Ammon's horn (tissue), 1 donor: ENCODE results near the gene ZNF296.

ENCODE experiments used
- DNase-seq: peaks from one replicate; pipeline ENCODE4 v3.0.0-alpha.2; 2016; ENCODE audit warnings: low spot score

The ZNF296 gene

DNA sequence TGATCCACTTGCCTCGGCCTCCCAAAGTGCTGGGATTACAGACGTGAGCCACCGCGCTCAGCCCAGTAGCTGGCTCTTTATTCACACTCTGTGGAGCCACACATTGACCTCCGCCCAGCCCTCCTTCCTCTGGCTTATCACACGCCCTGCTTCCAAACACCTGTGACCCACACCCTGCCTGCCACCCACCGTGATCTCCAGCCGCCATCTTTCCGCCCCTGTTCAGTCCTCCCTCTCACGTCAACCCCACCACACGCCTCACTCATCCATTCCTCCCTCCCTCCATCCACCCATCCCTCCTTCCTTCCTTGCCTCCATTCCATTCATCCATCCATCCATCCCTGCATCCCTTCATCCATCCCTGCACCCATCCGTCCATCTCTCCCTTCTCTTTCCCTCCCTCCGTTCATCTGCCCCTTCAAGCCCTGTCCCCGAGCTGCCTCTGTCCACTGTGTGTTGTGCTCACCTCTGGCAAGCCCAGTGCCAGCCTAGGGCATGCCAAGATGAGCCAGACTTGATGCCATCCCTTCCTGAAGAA is 17.6 kb downstream of the ZNF296 start:
- DNase-seq = no peak

DNA sequence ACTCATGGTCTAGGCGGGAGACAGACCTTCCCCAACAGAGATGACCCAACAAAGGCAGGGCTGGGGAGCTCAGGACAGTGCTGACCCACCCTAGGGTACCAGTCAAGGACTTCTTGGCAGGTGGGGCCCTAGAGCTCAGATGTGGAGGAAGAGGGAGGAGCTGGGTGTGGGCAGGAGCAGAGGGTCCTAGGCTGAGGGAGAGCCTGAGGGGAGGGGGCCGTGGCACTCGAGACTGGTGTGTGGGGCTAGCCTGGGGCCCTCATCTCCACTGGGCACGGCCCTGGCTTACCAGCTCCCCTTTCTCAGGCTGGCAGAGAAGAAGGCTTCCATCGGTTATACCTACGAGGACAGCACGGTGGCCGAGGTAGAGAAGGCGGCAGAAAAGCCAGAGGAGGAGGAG is 18.8 kb downstream of the ZNF296 start:
- DNase-seq = no peak

DNA sequence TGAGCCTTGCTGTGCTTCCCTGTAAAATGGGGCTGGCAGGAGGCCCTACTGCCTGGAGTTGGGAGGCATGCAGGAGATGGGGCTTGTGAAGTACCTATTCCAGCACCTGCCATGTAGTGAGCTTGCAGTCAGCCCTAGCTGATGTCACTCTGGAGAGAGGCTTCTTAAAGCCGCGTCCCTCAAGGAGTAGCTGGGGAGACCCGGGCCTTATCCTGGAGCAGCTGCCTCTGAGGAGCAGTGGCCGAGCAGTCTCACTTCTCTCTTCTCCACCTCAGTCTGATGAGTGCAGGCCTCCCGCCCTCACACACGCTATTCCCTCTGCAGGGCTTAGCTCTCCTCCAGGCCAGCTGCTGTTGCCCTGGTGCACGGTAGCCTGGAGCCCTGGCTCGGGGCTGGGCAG is 19.4 kb downstream of the ZNF296 start:
- no peak for DNase-seq

DNA sequence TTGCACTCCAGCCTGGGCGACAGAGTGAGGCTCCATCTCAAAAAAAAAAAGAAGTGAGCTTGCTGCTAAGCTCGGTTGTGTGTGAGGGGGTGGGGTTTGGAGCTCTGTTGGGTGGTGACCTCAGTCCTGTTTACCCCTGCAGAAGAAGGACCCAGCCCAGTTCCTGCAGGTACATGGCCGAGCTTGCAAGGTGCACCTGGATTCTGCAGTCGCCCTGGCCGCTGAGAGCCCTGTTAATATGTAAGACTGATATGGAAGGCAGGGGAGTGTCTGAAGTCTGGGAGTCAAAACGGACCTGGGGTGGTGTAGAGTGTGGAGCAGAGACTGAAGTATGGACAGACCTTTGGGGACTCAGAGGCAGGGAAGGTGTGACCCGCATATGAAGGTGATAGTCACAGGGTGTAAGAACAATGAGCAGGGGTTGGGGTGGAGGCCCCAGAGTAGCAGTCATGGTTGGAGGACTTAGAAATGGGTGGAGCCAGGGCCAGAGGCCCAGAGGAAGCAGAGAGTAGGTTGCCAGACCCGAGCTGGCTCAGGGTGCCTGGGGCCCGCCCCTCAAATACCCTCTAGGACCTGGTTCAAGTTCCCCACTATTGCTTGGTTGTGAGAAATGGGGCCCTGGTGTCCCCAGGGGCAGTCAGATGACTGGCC is 24.2 kb downstream of the ZNF296 start:
- DNase-seq = no peak

DNA sequence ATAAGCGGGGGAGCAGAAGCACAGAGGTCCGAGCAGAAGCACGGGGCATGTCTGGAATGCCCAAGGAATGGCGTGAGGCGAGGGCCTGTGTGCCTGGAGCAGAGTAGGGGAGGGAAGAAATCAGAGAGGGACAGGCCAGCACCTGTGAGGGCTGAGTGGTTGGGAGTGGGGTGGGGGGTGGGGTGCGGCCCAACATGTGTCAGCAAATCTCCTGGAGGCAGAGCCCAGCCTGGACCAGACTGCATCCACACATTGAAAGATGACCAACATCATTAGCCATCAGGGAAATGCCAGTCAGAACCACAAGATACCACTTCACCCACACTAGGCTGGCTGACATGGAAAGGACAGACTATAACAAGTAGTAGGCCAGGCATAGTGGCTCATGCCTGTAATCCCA is 26.2 kb downstream of the ZNF296 start:
- no peak for DNase-seq

DNA sequence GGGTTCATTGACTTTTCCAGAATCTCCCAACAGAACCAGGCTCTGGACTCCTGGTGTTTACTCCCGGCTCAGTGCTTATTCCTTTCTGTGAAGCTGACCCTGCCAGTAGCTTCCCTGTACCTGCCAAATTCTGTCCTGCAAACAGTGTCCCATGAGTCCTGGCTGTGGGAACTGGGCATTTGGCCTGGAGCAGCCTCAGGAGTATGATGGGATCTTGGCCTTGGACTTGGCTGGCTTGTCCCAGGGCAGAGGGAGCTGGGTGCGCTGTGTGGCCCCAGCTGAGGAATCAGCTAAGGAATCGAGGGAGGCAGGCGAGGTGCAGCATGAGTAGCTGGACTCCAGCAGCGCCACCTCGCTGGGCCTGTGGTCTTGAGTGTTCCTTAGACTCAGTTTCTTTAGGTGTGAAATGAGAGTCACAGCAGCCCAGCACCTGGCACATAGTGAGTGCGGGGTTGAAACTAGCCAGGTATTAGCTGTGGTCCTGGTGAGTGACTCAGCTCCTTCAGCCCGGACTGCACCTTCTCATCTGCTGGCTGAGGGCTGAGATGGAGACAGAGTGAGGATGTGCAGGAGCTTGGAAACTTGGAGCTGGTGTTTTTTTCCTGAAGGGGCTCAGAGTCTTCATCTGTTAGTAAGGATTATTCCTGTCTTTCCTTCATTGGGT is 27.1 kb downstream of the ZNF296 start:
- DNase-seq = peak; percentile 59

DNA sequence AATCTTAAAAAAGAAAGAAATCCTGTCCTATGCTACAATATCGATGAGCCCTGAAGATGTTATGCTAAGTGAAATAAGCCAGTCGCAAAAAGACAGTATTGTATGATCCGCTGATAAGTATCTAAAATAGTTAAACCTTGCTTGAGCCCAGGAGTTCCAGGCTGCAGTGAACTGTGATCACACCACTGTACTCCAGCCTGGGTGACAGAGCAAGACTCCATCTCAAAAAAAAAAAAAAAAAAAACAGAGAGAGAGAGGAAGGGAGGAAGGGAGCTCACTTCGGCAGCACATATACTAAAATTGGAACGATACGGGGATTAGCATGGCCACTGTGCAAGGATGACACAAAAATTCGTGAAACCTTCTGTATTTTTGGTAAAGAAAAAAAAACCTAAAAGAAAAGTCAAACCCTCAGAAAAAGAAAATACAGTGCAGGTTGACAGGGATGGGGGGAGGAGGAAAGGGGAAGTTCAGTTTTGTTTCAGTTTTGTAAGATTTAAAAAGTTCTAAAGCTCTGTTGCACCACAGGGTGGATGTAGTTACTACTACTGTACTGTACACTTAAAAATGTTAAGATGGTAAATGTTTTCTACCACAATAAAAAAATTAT is 29.0 kb downstream of the ZNF296 start:
- DNase-seq = no peak

DNA sequence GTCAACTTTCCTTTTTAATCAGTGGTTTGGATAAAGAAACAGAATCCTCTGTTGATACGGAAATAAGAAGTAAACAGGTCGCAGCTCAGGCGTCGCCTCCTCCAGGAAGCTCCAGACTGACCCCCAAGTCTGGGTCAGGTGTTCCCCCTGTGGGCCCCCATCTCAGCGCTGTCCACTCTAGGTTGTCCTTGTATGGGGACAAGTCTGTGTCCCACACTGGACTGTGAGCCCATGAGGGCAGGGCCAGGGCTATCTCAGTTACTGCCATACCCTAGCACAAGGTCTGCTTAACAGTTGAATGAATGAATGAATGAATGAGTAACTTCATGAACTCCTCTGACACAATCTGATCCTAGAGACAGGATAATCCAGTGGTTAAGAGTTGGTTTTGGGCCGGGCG is 29.9 kb downstream of the ZNF296 start:
- no peak for DNase-seq

DNA sequence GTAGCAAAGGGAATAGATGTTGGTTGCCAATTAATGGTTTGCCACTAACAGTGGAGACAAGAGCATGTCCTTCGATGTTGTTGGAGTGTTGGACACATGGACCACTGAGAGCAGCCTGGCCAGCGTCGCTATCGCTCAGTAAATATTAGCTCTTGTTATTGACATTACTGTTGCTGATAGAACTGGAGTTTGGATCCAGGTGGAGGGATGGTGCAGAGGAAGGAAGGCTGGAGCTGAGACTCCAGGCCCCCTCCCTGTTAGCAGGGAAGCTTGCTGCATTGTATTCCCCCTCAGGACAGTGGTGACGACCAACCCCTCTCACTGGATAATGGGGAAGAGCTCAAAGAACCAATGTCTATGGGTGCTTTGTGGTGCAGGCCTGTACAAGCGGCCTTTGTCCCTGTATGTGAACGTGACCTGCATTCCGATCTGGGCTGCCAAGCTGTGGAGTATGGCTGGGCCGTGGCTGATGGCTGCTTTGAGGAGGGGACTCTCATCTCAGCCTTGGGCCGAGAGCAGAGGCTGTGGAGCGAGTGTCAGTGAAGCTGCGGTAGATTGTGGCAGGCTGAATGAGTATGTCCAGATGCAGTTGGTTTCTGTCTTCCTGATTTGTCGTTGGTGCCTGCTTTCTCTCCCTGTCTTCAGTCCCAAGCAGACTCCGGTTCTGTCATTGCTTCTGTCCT is 30.5 kb downstream of the ZNF296 start:
- peak; percentile 98 for DNase-seq

DNA sequence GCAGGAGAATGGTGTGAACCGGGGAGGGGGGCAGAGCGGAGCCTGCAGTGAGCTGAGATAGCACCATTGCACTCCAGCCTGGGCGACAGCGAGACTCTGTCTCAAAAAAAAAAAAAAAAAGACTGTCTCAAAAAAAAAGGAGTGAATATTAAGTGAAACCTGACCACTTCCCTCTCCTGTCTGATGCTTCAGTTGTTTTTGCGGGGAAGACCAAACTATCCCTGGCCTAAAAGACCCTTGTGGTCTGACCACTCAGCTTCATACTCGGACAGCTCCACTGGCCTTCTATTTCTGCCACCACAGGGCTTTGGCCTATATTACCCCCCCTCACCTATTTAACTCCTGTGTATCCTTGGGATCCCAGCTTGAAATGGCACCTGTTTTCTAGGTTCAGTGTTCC is 35.2 kb downstream of the ZNF296 start:
- no peak for DNase-seq

DNA sequence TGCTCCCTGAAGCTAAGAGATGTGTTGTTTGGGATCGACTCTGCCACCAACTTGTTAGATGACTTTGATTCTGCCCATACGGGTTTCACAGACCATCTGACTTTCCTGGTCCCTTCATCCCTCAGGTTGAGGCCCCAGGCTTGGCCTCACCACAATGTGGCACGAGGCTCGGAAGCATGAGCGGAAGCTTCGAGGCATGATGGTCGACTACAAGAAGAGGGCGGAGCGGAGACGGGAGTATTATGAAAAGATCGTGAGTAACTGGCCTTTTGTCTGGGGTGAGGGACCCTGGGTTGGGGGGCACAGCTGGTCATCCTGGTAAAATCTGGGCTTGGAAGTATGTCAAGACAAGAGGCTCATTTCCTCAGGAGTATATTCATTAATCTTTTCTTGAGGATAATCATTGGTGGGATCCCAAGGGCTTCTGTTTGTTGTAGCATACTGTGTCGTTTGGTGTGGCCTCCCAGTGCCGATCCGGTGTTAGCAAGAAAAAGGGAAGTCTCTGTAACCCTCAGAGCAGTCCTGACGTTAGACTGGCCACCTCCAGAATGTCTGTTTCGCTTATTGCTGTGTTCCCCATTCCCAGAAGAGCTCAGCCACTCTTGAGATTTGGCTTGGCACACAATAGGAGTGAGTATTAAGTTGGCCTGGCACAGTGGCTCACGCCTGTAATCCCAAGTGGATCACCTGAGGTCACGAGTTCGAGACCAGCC is 36.1 kb downstream of the ZNF296 start:
- DNase-seq = peak; percentile 35

DNA sequence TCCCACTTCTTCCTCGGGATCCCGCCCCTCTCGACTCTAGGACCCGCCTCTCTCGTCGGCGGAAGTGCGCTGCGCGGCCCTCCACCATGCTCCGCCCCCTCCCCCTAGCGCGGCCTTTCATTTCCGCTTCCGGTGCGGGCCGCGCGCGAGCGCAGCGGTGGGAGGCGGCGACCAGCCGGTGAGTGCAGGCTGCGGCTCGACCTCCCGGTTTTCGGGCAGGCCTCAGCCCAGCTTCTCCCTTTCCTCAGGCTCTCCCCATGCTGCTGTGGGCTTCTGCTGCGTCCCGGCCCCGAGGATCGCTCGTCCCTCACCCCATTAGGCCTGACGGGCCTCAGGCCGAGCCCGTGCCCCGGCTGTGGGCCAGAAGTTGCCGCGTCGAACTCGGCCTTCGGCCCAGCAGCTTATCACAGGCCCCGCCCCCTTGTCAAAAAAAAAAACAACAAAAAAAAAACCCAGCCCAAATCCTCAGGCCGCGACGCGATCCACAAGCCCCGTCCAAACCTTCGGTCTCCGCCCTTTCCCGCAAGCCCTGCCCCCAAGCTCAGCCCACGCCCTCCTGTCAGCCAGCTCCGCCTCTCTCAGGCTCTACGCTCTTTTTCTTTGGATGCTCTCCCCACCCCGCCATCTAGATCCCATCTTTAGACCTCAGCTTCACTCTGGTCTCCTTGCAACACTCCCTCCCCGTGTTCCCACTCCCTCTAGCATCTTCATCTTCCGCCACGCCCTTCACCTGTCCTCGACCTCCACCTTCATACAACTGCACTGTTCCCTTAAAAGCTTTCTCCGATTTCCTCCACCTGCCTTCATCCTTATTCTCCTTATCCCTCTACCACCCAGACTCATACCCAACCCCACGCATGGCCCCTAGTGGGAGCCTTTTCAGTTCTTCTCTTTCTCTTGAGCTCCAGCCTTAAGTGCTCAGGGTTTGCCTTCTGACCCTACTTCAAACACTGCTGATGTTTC is 37.1 kb downstream of the ZNF296 start, which contains the start of gene CLASRP:
Gene CLASRP, plus strand, starts transcription at position 115 of the 963 bp plus-strand sequence. CDS start 1,168 bp downstream, outside the sequence.
- DNase-seq = peak; percentile 94

DNA sequence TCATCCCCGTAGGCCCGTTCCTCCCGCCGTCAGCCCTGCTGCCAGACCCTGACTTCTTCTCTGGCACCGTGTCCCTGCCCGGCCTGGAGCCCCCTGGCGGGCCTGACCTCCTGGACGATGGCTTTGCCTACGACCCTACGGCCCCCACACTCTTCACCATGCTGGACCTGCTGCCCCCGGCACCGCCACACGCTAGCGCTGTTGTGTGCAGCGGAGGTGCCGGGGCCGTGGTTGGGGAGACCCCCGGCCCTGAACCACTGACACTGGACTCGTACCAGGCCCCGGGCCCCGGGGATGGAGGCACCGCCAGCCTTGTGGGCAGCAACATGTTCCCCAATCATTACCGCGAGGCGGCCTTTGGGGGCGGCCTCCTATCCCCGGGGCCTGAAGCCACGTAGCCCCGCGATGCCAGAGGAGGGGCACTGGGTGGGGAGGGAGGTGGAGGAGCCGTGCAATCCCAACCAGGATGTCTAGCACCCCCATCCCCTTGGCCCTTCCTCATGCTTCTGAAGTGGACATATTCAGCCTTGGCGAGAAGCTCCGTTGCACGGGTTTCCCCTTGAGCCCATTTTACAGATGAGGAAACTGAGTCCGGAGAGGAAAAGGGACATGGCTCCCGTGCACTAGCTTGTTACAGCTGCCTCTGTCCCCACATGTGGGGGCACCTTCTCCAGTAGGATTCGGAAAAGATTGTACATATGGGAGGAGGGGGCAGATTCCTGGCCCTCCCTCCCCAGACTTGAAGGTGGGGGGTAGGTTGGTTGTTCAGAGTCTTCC is 38.7 kb downstream of the ZNF296 start:
- no peak for DNase-seq

DNA sequence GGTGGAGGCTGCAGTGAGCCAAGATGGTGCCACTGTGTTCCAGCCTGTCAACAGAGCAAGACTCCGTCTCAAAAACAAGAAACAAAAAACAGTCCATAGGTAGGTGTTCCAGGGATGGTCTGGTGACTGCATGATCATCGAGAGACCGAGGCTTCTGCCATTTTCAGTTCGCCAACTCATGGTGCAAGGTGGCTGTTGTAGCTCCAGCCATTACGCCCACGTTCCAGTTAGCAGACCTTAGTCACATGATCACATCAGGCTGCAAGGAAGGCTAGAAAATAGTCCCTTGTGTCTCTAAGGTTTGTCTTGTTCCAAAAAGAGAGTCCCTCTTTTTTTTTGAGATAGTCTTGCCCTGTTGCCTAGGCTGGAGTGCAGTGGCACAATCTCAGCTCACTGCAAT is 40.5 kb downstream of the ZNF296 start:
- no peak for DNase-seq

DNA sequence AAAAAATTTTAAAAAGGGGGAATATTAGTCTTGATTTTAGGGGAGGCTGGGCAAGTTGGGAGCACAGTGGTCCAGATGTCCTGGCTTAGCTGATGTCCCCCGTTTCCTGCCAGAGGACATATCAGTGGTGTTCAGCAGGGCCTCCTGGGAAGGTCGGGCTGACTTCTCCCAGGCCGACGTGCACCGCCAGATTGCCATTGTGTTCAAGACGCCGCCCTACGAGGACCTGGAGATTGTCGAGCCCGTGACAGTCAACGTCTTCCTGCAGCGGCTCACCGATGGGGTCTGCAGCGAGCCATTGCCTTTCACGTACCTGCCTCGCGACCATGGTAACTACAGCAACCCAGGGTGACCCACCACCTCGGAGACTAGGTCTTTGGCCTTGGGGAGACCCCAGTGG is 43.9 kb downstream of the ZNF296 start:
- no peak for DNase-seq

DNA sequence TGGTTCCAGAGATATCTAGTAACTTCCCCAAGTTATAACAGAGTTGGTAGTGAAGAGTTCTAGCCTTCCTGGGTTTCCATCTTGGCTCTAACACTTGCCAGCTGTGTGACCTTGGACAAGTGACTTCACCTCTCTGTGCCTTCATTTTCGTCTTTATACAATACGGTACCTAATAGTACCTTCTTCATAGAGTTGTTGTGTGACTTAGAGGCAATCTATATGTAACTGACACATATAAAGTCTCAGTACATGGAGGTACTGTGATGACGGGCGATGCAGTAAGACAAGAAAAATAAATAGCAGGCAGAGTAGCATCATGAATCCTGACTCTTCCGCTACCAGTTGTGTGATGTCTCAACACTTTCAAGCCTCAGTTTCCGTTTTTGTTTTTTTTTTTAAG is 45.5 kb downstream of the ZNF296 start:
- DNase-seq = no peak

DNA sequence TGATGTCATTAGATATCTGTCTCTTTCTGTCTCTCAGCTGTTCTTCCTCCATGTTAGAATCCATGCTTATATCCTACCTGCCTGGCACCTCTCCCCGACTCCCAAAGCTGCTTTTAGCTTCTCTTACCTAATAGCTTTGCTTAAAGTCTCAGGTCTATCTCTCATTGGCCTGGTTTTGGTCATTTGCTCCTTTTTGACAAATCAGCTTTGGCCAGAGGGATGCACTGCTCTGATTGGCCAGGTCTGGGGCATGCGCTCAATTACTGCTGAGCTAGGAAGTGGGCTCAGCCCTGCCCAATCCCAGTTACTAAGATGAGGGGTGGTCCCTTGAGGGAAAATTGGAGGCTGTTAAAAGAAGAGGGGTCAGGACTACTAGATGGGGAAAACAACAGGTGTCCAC is 48.9 kb downstream of the ZNF296 start:
- no peak for DNase-seq

DNA sequence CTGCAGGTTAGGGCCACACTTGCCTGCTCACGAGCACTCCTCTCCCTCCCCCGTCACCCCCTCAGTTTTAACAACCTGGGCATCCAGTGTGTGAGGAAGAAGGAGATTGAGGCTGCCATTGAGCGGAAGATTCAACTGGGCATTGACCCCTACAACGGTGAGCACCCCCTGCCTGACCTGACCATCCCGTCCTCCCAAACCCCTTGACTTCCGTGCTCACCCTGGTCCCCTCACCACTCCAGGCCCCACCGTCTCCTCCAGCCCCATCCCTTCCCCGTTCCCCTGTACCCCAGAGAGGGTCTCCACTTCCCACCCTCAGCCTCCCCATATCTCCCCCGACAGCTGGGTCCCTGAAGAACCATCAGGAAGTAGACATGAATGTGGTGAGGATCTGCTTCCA is 51.0 kb downstream of the ZNF296 start:
- no peak for DNase-seq

DNA sequence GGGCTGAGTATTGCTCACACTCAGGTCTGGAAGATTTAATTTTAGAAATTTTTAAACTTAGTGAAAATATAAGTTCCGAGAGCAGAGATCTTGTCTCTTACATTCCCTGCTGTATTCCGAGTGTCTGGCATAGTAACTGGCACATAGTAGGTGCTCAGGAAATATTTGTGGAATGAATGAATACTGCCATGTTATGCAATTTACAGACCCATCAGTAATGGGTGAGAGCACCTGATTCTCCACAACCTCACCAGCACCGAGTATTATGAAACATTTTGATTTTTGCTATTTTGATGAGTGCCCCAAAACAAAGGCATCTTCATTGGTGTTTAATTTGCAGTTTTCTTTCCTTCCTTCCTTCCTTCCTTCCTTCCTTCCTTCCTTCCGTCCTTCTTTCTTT is 53.2 kb downstream of the ZNF296 start:
- DNase-seq = no peak

DNA sequence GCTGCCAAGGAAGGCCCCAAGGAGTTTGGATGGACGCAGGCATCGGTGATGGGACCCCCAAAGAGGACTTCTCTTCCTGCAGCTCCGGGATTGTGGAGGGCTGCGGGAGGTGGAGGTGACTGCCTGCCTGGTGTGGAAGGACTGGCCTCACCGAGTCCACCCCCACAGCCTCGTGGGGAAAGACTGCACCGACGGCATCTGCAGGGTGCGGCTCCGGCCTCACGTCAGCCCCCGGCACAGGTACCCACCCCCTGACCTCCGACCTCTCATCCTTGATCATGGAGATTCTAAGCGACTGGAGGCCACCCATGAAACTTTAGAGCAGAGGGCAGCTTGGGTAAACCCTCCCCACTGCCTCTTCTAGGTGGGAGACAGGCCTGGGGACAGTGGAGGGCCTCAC is 54.3 kb downstream of the ZNF296 start:
- no peak for DNase-seq
